Measurements from ENCODE around the gene MLYCD. TPM values are rescaled to one million over a fixed set of nuclear protein-coding genes. Genes with fewer than 3 reads are reported as not detected.

MLYCD gene
- total RNA-seq, 2 experiments from 2014 or later = 4.2 to 4.3 TPM

GRCh38 chr16:83901101-83901500 lies 2.2 kb downstream of the MLYCD start:
- DNase-seq (no peak), ATAC-seq (no peak)
- no peak overlapping the region for H3K27ac Mint-ChIP-seq
- no peaks in the 10 kb centered on the region for H3K9me3 Mint-ChIP-seq (ENCODE audit: insufficient read depth)
- peaks cover 31% of the 10 kb centered on the region for H3K4me1 Mint-ChIP-seq (ENCODE audit: low read depth)
- peak overlapping the region; percentile 30 for H3K4me3 Mint-ChIP-seq
- POLR2A ChIA-PET = no interaction called here
- peaks cover 4% of the 10 kb centered on the region for H3K36me3 Mint-ChIP-seq (ENCODE audit: low read depth)
- CTCF ChIA-PET = interaction anchor here (1.4 kb wide), 1 partner anchor 56 kb away, joined by 3 read pairs; no protein-coding TSS in a partner anchor
- H3K27me3 Mint-ChIP-seq (ENCODE audit: low read depth) = peaks cover 3% of the 10 kb centered on the region

GRCh38 chr16:83903751-83904150 lies 4.8 kb downstream of the MLYCD start:
- H3K9me3 Mint-ChIP-seq (ENCODE audit: insufficient read depth) = no peaks in the 10 kb centered on the region
- no peak for DNase-seq
- H3K36me3 Mint-ChIP-seq (ENCODE audit: low read depth) = peaks cover 4% of the 10 kb centered on the region
- no peak for ATAC-seq
- H3K27ac Mint-ChIP-seq = no peak overlapping the region
- no peak overlapping the region for H3K4me3 Mint-ChIP-seq
- POLR2A ChIA-PET = no interaction called here
- CTCF ChIA-PET = no interaction called here
- H3K27me3 Mint-ChIP-seq (ENCODE audit: low read depth) = no peaks in the 10 kb centered on the region
- H3K4me1 Mint-ChIP-seq (ENCODE audit: low read depth) = peaks cover 17% of the 10 kb centered on the region

GRCh38 chr16:83906683-83907082 lies 7.8 kb downstream of the MLYCD start:
- ATAC-seq = no peak
- ChIA-PET POLR2A (no interaction called here), CTCF (no interaction called here)
- DNase-seq = no peak
- Mint-ChIP-seq H3K27me3 (ENCODE audit: low read depth) (no peaks in the 10 kb centered on the region), H3K9me3 (ENCODE audit: insufficient read depth) (no peaks in the 10 kb centered on the region), H3K4me1 (ENCODE audit: low read depth) (peaks cover 4% of the 10 kb centered on the region), H3K4me3 (no peak overlapping the region), H3K36me3 (ENCODE audit: low read depth) (peaks cover 4% of the 10 kb centered on the region), H3K27ac (no peak overlapping the region)

- ATAC-seq = no peak
Observed at GRCh38 chr16:83907111-83907510, 8.2 kb downstream of the MLYCD start.

GRCh38 chr16:83907631-83908250 lies 8.8 kb downstream of the MLYCD start:
- Mint-ChIP-seq H3K4me1 (ENCODE audit: low read depth) (peaks cover 1% of the 10 kb centered on the region), H3K9me3 (ENCODE audit: insufficient read depth) (no peaks in the 10 kb centered on the region), H3K27me3 (ENCODE audit: low read depth) (no peaks in the 10 kb centered on the region), H3K36me3 (ENCODE audit: low read depth) (peaks cover 4% of the 10 kb centered on the region), H3K27ac (no peak overlapping the region), H3K4me3 (no peak overlapping the region)
- ATAC-seq = no peak
- no peak for DNase-seq
- ChIA-PET POLR2A (no interaction called here), CTCF (no interaction called here)

More at GRCh38 chr16:83907111-83907510, 8.2 kb downstream of the MLYCD start:
- H3K4me3 Mint-ChIP-seq = no peak overlapping the region
- ChIA-PET CTCF (no interaction called here), POLR2A (no interaction called here)
- peaks cover 4% of the 10 kb centered on the region for H3K4me1 Mint-ChIP-seq (ENCODE audit: low read depth)
- H3K9me3 Mint-ChIP-seq (ENCODE audit: insufficient read depth) = no peaks in the 10 kb centered on the region
- H3K27me3 Mint-ChIP-seq (ENCODE audit: low read depth) = no peaks in the 10 kb centered on the region
- H3K27ac Mint-ChIP-seq = no peak overlapping the region
- peaks cover 4% of the 10 kb centered on the region for H3K36me3 Mint-ChIP-seq (ENCODE audit: low read depth)
- no peak for DNase-seq

- CTCF ChIA-PET = no interaction called here
- POLR2A ChIA-PET = no interaction called here
- Mint-ChIP-seq H3K4me1 (ENCODE audit: low read depth) (no peaks in the 10 kb centered on the region), H3K27ac (no peak overlapping the region), H3K27me3 (ENCODE audit: low read depth) (no peaks in the 10 kb centered on the region), H3K4me3 (no peak overlapping the region), H3K36me3 (ENCODE audit: low read depth) (peaks cover 9% of the 10 kb centered on the region), H3K9me3 (ENCODE audit: insufficient read depth) (no peaks in the 10 kb centered on the region)
- no peak for ATAC-seq
- DNase-seq = no peak
Observed at GRCh38 chr16:83908798-83909197, 9.9 kb downstream of the MLYCD start.

GRCh38 chr16:83911290-83911689 lies 12.4 kb downstream of the MLYCD start:
- no peak for ATAC-seq
- H3K36me3 Mint-ChIP-seq (ENCODE audit: low read depth) = peaks cover 16% of the 10 kb centered on the region

GRCh38 chr16:83912519-83913244 lies 13.8 kb downstream of the MLYCD start:
- DNase-seq = no peak
- ATAC-seq = no peak
- ChIA-PET CTCF (interaction anchor here (1.1 kb wide), 1 partner anchor 15 kb away, joined by 3 read pairs; no protein-coding TSS in a partner anchor), POLR2A (no interaction called here)
- no peaks in the 10 kb centered on the region for H3K27me3 Mint-ChIP-seq (ENCODE audit: low read depth)
- H3K36me3 Mint-ChIP-seq (ENCODE audit: low read depth) = peaks cover 22% of the 10 kb centered on the region
- no peak overlapping the region for H3K27ac Mint-ChIP-seq
- no peaks in the 10 kb centered on the region for H3K4me1 Mint-ChIP-seq (ENCODE audit: low read depth)
- H3K4me3 Mint-ChIP-seq = no peak overlapping the region
- H3K9me3 Mint-ChIP-seq (ENCODE audit: insufficient read depth) = no peaks in the 10 kb centered on the region

More at GRCh38 chr16:83911290-83911689, 12.4 kb downstream of the MLYCD start:
- H3K4me3 Mint-ChIP-seq = no peak overlapping the region
- DNase-seq = no peak
- CTCF ChIA-PET = interaction anchor here (1.0 to 2.3 kb wide), 3 partner anchors 12 to 595 kb away, joined by 3 to 8 read pairs (median 3); partner anchors contain the start of gene MLYCD
- H3K9me3 Mint-ChIP-seq (ENCODE audit: insufficient read depth) = no peaks in the 10 kb centered on the region
- H3K27me3 Mint-ChIP-seq (ENCODE audit: low read depth) = no peaks in the 10 kb centered on the region
- H3K27ac Mint-ChIP-seq = no peak overlapping the region
- POLR2A ChIA-PET = no interaction called here
- H3K4me1 Mint-ChIP-seq (ENCODE audit: low read depth) = no peaks in the 10 kb centered on the region

- POLR2A ChIA-PET = no interaction called here
- no peak for ATAC-seq
- CTCF ChIA-PET = interaction anchor here (1.1 kb wide), 1 partner anchor 14 kb away, joined by 3 read pairs; no protein-coding TSS in a partner anchor
Observed at GRCh38 chr16:83913245-83913633, 14.3 kb downstream of the MLYCD start.

GRCh38 chr16:83914091-83914710 lies 15.3 kb downstream of the MLYCD start:
- Mint-ChIP-seq H3K9me3 (ENCODE audit: insufficient read depth) (no peaks in the 10 kb centered on the region), H3K27ac (no peak overlapping the region), H3K4me1 (ENCODE audit: low read depth) (no peaks in the 10 kb centered on the region), H3K27me3 (ENCODE audit: low read depth) (no peaks in the 10 kb centered on the region), H3K36me3 (ENCODE audit: low read depth) (peaks cover 35% of the 10 kb centered on the region), H3K4me3 (no peak overlapping the region)
- POLR2A ChIA-PET = no interaction called here
- CTCF ChIA-PET = interaction anchor here (1.4 kb wide), 1 partner anchor 13 kb away, joined by 3 read pairs; no protein-coding TSS in a partner anchor
- ATAC-seq = no peak
- no peak for DNase-seq

More at GRCh38 chr16:83913245-83913633, 14.3 kb downstream of the MLYCD start:
- H3K27me3 Mint-ChIP-seq (ENCODE audit: low read depth) = no peaks in the 10 kb centered on the region
- peaks cover 27% of the 10 kb centered on the region for H3K36me3 Mint-ChIP-seq (ENCODE audit: low read depth)
- no peaks in the 10 kb centered on the region for H3K9me3 Mint-ChIP-seq (ENCODE audit: insufficient read depth)
- no peak for DNase-seq
- H3K27ac Mint-ChIP-seq = no peak overlapping the region
- H3K4me3 Mint-ChIP-seq = no peak overlapping the region
- H3K4me1 Mint-ChIP-seq (ENCODE audit: low read depth) = no peaks in the 10 kb centered on the region

GRCh38 chr16:83915081-83915480 lies 16.2 kb downstream of the MLYCD start:
- ChIA-PET POLR2A (no interaction called here), CTCF (interaction anchor here (1.4 kb wide), 1 partner anchor 12 kb away, joined by 3 read pairs; no protein-coding TSS in a partner anchor)
- no peak overlapping the region for H3K4me3 Mint-ChIP-seq

GRCh38 chr16:83915491-83915890 lies 16.6 kb downstream of the MLYCD start:
- no peak for DNase-seq
- CTCF ChIA-PET = interaction anchor here (1.4 kb wide), 1 partner anchor 12 kb away, joined by 3 read pairs; no protein-coding TSS in a partner anchor
- no peaks in the 10 kb centered on the region for H3K9me3 Mint-ChIP-seq (ENCODE audit: insufficient read depth)
- ATAC-seq = no peak
- POLR2A ChIA-PET = no interaction called here
- no peaks in the 10 kb centered on the region for H3K4me1 Mint-ChIP-seq (ENCODE audit: low read depth)
- no peak overlapping the region for H3K4me3 Mint-ChIP-seq
- peaks cover 40% of the 10 kb centered on the region for H3K36me3 Mint-ChIP-seq (ENCODE audit: low read depth)
- H3K27me3 Mint-ChIP-seq (ENCODE audit: low read depth) = no peaks in the 10 kb centered on the region
- H3K27ac Mint-ChIP-seq = no peak overlapping the region

More at GRCh38 chr16:83915081-83915480, 16.2 kb downstream of the MLYCD start:
- no peaks in the 10 kb centered on the region for H3K4me1 Mint-ChIP-seq (ENCODE audit: low read depth)
- H3K27me3 Mint-ChIP-seq (ENCODE audit: low read depth) = no peaks in the 10 kb centered on the region
- no peak for ATAC-seq
- no peak for DNase-seq
- no peak overlapping the region for H3K27ac Mint-ChIP-seq
- no peaks in the 10 kb centered on the region for H3K9me3 Mint-ChIP-seq (ENCODE audit: insufficient read depth)
- peaks cover 40% of the 10 kb centered on the region for H3K36me3 Mint-ChIP-seq (ENCODE audit: low read depth)

Measured in activated CD8-positive, alpha-beta T cell treated with anti-CD3 and anti-CD28 coated beads, Interleukin-2, amount 10 ng/mL, durations not matched to agents 7 days and 5 days (primary cell).